K562 (cell line): Measurements from ENCODE around the gene ARL10. TPM values are rescaled to one million over a fixed set of nuclear protein-coding genes. Genes with fewer than 3 reads are reported as not detected.

Experiments
- CHAMP1 ChIP-seq: fragments of 450-650 bp; IDR thresholded peaks from 2 replicates; pipeline ENCODE4 v1.6.1; 2016; ENCODE audit warnings: mild to moderate bottlenecking
- HNRNPH1 ChIP-seq: fragments of 200-400 bp; formaldehyde crosslinking; optimal IDR thresholded peaks from 2 replicates; pipeline ENCODE3; 2017; ENCODE audit warnings: low read depth, mild to moderate bottlenecking, low read length, moderate library complexity
- LCOR ChIP-seq: sonication (generic); formaldehyde crosslinking; IDR thresholded peaks from 2 replicates; pipeline ENCODE4 v1.8.0; 2022; ENCODE audit warnings: mild to moderate bottlenecking, missing genetic modification reagents
- MAFK ChIP-seq: IDR thresholded peaks from 2 replicates; pipeline ENCODE4 v1.6.1; 2011; ENCODE audit warnings: low read length, improper control_type of control experiment
- MEF2A ChIP-seq: IDR thresholded peaks from 2 replicates; pipeline ENCODE4 v1.6.1; 2011; ENCODE audit warnings: low read depth, mild to moderate bottlenecking, low read length, moderate library complexity; ENCODE audit not compliant: control insufficient read depth
- MYC ChIP-seq, 2 experiments: fragments of 250-450 bp in 1 of 2; sonication (Bioruptor Pico) in 1 of 2; IDR thresholded peaks; 2 replicates each; pipeline versions ENCODE4 v1.5.1 to v1.6.1; 2012 to 2021; ENCODE audit warnings: low read depth in 2 of 2, borderline replicate concordance in 1 of 2, improper control_type of control experiment in 1 of 2, low read length in 1 of 2, mild to moderate bottlenecking in 1 of 2, moderate library complexity in 1 of 2
- NFATC3 ChIP-seq: fragments of 450-650 bp; IDR thresholded peaks from 2 replicates; pipeline ENCODE4 v1.6.1; 2017; ENCODE audit warnings: mild to moderate bottlenecking
- NR1H2 ChIP-seq: sonication (generic); formaldehyde crosslinking; IDR thresholded peaks from 2 replicates; pipeline ENCODE4 v1.4.0; 2020; ENCODE audit warnings: mild to moderate bottlenecking, missing genetic modification reagents
- NR3C1 ChIP-seq: sonication (generic); formaldehyde crosslinking; IDR thresholded peaks from 2 replicates; pipeline ENCODE4 v1.8.1; 2022; ENCODE audit warnings: missing genetic modification reagents
- SMAD1 ChIP-seq: fragments of 150-350 bp; IDR thresholded peaks from 2 replicates; pipeline ENCODE4 v1.6.1; 2014; ENCODE audit warnings: low read length, low read depth; ENCODE audit not compliant: partially characterized antibody
- TEAD1 ChIP-seq, 2 experiments: fragments of 450-650 bp in 1 of 2; sonication (generic) in 1 of 2; formaldehyde crosslinking; IDR thresholded peaks; 2 replicates each; pipeline versions ENCODE4 v1.4.0 to v1.8.0; 2020 to 2022; ENCODE audit warnings: mild to moderate bottlenecking in 2 of 2, missing genetic modification reagents in 1 of 2
- ZNF124 ChIP-seq: sonication (generic); formaldehyde crosslinking; IDR thresholded peaks from 2 replicates; pipeline ENCODE4 v1.8.1; 2022; ENCODE audit warnings: missing genetic modification reagents
- ZNF592 ChIP-seq: fragments of 450-650 bp; IDR thresholded peaks from 2 replicates; pipeline ENCODE4 v1.6.1; 2017; ENCODE audit warnings: antibody characterized with exemption, mild to moderate bottlenecking
- ZNF764 ChIP-seq: fragments of 250-450 bp; sonication (Bioruptor Pico); IDR thresholded peaks from 2 replicates; pipeline ENCODE4 v1.4.0; 2020; ENCODE audit warnings: low read depth, mild to moderate bottlenecking, moderate library complexity
- ZSCAN29 ChIP-seq: fragments of 450-650 bp; IDR thresholded peaks from 2 replicates; pipeline ENCODE4 v1.6.1; 2017
- polyA plus RNA-seq, 8 experiments: library from polyadenylated mRNA; depleted of rRNA in 4 of 8; stranded (reverse) in 5 of 8; unstranded in 3 of 8; fragments of >200 nt; fragmentation: Nextera tagmentation in 2 of 8; fragmentation: Illumina TruSeq in 1 of 8; extraction: Ambion mirVana in 2 of 8; extraction: Trizol in 1 of 8; gene quantifications; 2 replicates each; pipeline versions ENCODE4 v1.2.1 to v1.2.3, GENCODE V29; 2011 to 2014; ENCODE audit warnings: inconsistent platforms in 1 of 8, missing spikeins in 1 of 8
- total RNA-seq, 7 experiments: library from RNA; depleted of rRNA in 6 of 7; stranded (reverse); fragments of >200 nt in 6 of 7; fragmentation: Illumina TruSeq in 2 of 7; extraction: Trizol in 2 of 7; gene quantifications; 2 replicates each; pipeline versions ENCODE4 v1.2.1 to v1.2.3, GENCODE V29; 2011 to 2021; ENCODE audit warnings: low replicate concordance in 1 of 7
- TF ChIP-seq, protein P1 (sequence below): fragments of 250-450 bp; sonication (Bioruptor Pico); IDR thresholded peaks from 2 replicates; pipeline ENCODE4 v1.5.0; 2022; ENCODE audit warnings: mild to moderate bottlenecking
- TF ChIP-seq, protein P2 (sequence below): fragments of 250-450 bp; sonication (Bioruptor Pico); IDR thresholded peaks from 2 replicates; pipeline ENCODE4 v1.9.0; 2021; ENCODE audit warnings: mild to moderate bottlenecking

ARL10 gene
- total and polyA plus RNA-seq, 9 of the 15 experiments (the other 6 are each of a cell fraction or from before 2014, with no cell fraction given), result under 0.01 to 0.40 (median 0.34) TPM; not detected in 3

- TF ChIP-seq ZNF124 (CRISPR knock-in tag), result no peak
- TF ChIP-seq NR3C1 (CRISPR knock-in tag), result 0 out of 2 replicates have a peak, but pooled peaks have one; percentile 43
- TF ChIP-seq SMAD1, result no peak
- TF ChIP-seq ZNF592, result peak; percentile 74; the same call in 1 of the 2 replicates
- TF ChIP-seq TEAD1 (CRISPR knock-in tag; IDR thresholded peaks at IDR 0.05), result peak in 1 of 2 experiments; percentile 99; a peak in 2 of 4 replicates
- no peak for TF ChIP-seq ZNF764
- no peak for TF ChIP-seq HNRNPH1
- TF ChIP-seq LCOR (CRISPR knock-in tag), result no peak
- TF ChIP-seq CHAMP1, result no peak
- no peak for TF ChIP-seq MEF2A
- no peak for TF ChIP-seq NR1H2 (CRISPR knock-in tag)
- TF ChIP-seq, protein P1, sequence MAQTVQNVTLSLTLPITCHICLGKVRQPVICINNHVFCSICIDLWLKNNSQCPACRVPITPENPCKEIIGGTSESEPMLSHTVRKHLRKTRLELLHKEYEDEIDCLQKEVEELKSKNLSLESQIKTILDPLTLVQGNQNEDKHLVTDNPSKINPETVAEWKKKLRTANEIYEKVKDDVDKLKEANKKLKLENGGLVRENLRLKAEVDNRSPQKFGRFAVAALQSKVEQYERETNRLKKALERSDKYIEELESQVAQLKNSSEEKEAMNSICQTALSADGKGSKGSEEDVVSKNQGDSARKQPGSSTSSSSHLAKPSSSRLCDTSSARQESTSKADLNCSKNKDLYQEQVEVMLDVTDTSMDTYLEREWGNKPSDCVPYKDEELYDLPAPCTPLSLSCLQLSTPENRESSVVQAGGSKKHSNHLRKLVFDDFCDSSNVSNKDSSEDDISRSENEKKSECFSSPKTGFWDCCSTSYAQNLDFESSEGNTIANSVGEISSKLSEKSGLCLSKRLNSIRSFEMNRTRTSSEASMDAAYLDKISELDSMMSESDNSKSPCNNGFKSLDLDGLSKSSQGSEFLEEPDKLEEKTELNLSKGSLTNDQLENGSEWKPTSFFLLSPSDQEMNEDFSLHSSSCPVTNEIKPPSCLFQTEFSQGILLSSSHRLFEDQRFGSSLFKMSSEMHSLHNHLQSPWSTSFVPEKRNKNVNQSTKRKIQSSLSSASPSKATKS (CRISPR knock-in tag), result no peak
- TF ChIP-seq MAFK, result no peak; the same call in 1 of the 2 replicates
- no peak for TF ChIP-seq NFATC3
- TF ChIP-seq, protein P2, sequence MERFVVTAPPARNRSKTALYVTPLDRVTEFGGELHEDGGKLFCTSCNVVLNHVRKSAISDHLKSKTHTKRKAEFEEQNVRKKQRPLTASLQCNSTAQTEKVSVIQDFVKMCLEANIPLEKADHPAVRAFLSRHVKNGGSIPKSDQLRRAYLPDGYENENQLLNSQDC (CRISPR knock-in tag), result no peak
- peak; percentile 34; the same call in 1 of the 2 replicates for TF ChIP-seq ZSCAN29
- TF ChIP-seq MYC (IDR thresholded peaks at IDR 0.05; ENCODE audit: low read depth, low read length), result 0 out of 2 replicates have a peak, but pooled peaks have one; percentile 50
- no peak for TF ChIP-seq MYC (CRISPR knock-in tag; IDR thresholded peaks at IDR 0.05; ENCODE audit: borderline replicate concordance, low read depth)
Measured at GRCh38 chr5:176415952-176416924, 51.0 kb downstream of the ARL10 start, which contains the start of gene CLTB (continued).
